HT1080 (cell line): ENCODE results near the gene COL6A2. TPM values are rescaled to one million over a fixed set of nuclear protein-coding genes. Genes with fewer than 3 reads are reported as not detected.
A peak's percentile ranks its signal among the peaks of the same experiment; 100 is the strongest.
"Not testable (repeated sequence)": the region's sequence is repeated elsewhere in the genome, so short reads cannot be mapped to it uniquely, and the experiment has no call there.

ENCODE experiments used
- DNase-seq: peaks from one replicate; pipeline ENCODE4 v3.0.0-alpha.2; 2015; ENCODE audit warnings: low read depth
- polyA plus RNA-seq, 2 experiments: library from polyadenylated mRNA; depleted of rRNA; stranded (reverse); fragments of >200 nt; gene quantifications; 2 replicates each; pipeline ENCODE4 v1.2.3, GENCODE V29; 2015
- total RNA-seq: library from RNA; depleted of rRNA; stranded (reverse); fragments of >200 nt; shearing (Covaris generic); gene quantifications from 2 replicates; pipeline ENCODE4 v1.2.3, GENCODE V29; 2014; rRNA removed

The COL6A2 gene
- 58.8 and 62.8 TPM in 2 replicates for total RNA-seq
- 47.4 and 49.6 TPM in 2 replicates for polyA plus RNA-seq (2015; cell fraction: cytosol; rRNA removed)
- 162 and 171 TPM in 2 replicates for polyA plus RNA-seq (2015; cell fraction: nucleus; rRNA removed)

- DNase-seq = no peak
Observed at GRCh38 chr21:46097336-46098293, at the start of gene COL6A2. COL6A2 (plus strand) TSS chr21:46098112.

- DNase-seq = peak; percentile 48
Observed at GRCh38 chr21:46048926-46049889, 48.7 kb upstream of the COL6A2 start.

- no peak for DNase-seq
Observed at GRCh38 chr21:46049890-46050667, 47.8 kb upstream of the COL6A2 start.

- no peak for DNase-seq
Observed at GRCh38 chr21:46050668-46051378, 47.1 kb upstream of the COL6A2 start.

- no peak for DNase-seq
Observed at GRCh38 chr21:46051379-46051770, 46.5 kb upstream of the COL6A2 start.

GRCh38 chr21:46051821-46052675 is 45.9 kb upstream of the COL6A2 start:
- no peak for DNase-seq

GRCh38 chr21:46052703-46053651 is 44.9 kb upstream of the COL6A2 start:
- peak; percentile 23 for DNase-seq

GRCh38 chr21:46054031-46054430 is 43.9 kb upstream of the COL6A2 start:
- no peak for DNase-seq

- DNase-seq = no peak
Observed at GRCh38 chr21:46054451-46054881, 43.4 kb upstream of the COL6A2 start.

- no peak for DNase-seq
Observed at GRCh38 chr21:46055863-46056281, 42.0 kb upstream of the COL6A2 start.

GRCh38 chr21:46056450-46056903 is 41.4 kb upstream of the COL6A2 start:
- DNase-seq = no peak

- no peak for DNase-seq
Observed at GRCh38 chr21:46057111-46057709, 40.7 kb upstream of the COL6A2 start.

- no peak for DNase-seq
Observed at GRCh38 chr21:46057710-46058241, 40.1 kb upstream of the COL6A2 start.

GRCh38 chr21:46058431-46059145 is 39.3 kb upstream of the COL6A2 start:
- no peak for DNase-seq

- no peak for DNase-seq
Observed at GRCh38 chr21:46059195-46059594, 38.7 kb upstream of the COL6A2 start.

GRCh38 chr21:46059711-46060455 is 38.0 kb upstream of the COL6A2 start:
- DNase-seq = not testable (repeated sequence)
